ENCODE measurements around the gene SH2B2.

Gene SH2B2

GRCh38 chr7:102288285-102288930 is 1.7 kb downstream of the SH2B2 start:
- Histone ChIP-seq H3K9ac (ENCODE audit: low read depth, low read length) (no peak overlapping the region), H3K4me3 (ENCODE audit: low read depth, low read length) (peak overlapping the region; percentile 87; the same call in 1 of the 2 replicates), H3K27me3 (ENCODE audit: control insufficient read depth, insufficient read depth, low read length) (peaks cover 15% of the 10 kb centered on the region; the same call in 1 of the 2 replicates), H3K9me3 (ENCODE audit: control insufficient read depth, insufficient read depth, low read length) (no peaks in the 10 kb centered on the region), H3K36me3 (ENCODE audit: control insufficient read depth, insufficient read depth, low read length) (no peaks in the 10 kb centered on the region), H3K27ac (ENCODE audit: low read depth, low read length) (no peak overlapping the region), H3K4me1 (ENCODE audit: control insufficient read depth, insufficient read depth, low read length) (0 out of 2 replicates have a peak, but pooled peaks cover 6% of the 10 kb centered on the region)

GRCh38 chr7:102289057-102289456 is 2.4 kb downstream of the SH2B2 start:
- no peak overlapping the region for H3K9ac ChIP-seq (ENCODE audit: low read depth, low read length)
- peaks cover 15% of the 10 kb centered on the region; the same call in 1 of the 2 replicates for H3K27me3 ChIP-seq (ENCODE audit: control insufficient read depth, insufficient read depth, low read length)
- peaks cover 9% of the 10 kb centered on the region; the same call in 1 of the 2 replicates for H3K4me1 ChIP-seq (ENCODE audit: control insufficient read depth, insufficient read depth, low read length)
- H3K9me3 ChIP-seq (ENCODE audit: control insufficient read depth, insufficient read depth, low read length), result no peaks in the 10 kb centered on the region
- H3K27ac ChIP-seq (ENCODE audit: low read depth, low read length), result no peak overlapping the region
- no peaks in the 10 kb centered on the region for H3K36me3 ChIP-seq (ENCODE audit: control insufficient read depth, insufficient read depth, low read length)
- no peak overlapping the region for H3K4me3 ChIP-seq (ENCODE audit: low read depth, low read length)

GRCh38 chr7:102291056-102291915 is 4.6 kb downstream of the SH2B2 start:
- Histone ChIP-seq H3K27me3 (ENCODE audit: control insufficient read depth, insufficient read depth, low read length) (peaks cover 8% of the 10 kb centered on the region; the same call in 1 of the 2 replicates), H3K4me3 (ENCODE audit: low read depth, low read length) (no peak overlapping the region), H3K9ac (ENCODE audit: low read depth, low read length) (no peak overlapping the region), H3K27ac (ENCODE audit: low read depth, low read length) (no peak overlapping the region), H3K9me3 (ENCODE audit: control insufficient read depth, insufficient read depth, low read length) (no peaks in the 10 kb centered on the region), H3K36me3 (ENCODE audit: control insufficient read depth, insufficient read depth, low read length) (no peaks in the 10 kb centered on the region), H3K4me1 (ENCODE audit: control insufficient read depth, insufficient read depth, low read length) (peaks cover 17% of the 10 kb centered on the region)

- no peaks in the 10 kb centered on the region for H3K9me3 ChIP-seq (ENCODE audit: control insufficient read depth, insufficient read depth, low read length)
- H3K4me1 ChIP-seq (ENCODE audit: control insufficient read depth, insufficient read depth, low read length), result peaks cover 18% of the 10 kb centered on the region
- no peaks in the 10 kb centered on the region for H3K36me3 ChIP-seq (ENCODE audit: control insufficient read depth, insufficient read depth, low read length)
- H3K27ac ChIP-seq (ENCODE audit: low read depth, low read length), result no peak overlapping the region
- H3K27me3 ChIP-seq (ENCODE audit: control insufficient read depth, insufficient read depth, low read length), result peaks cover 8% of the 10 kb centered on the region; the same call in 1 of the 2 replicates
- no peak overlapping the region for H3K9ac ChIP-seq (ENCODE audit: low read depth, low read length)
- H3K4me3 ChIP-seq (ENCODE audit: low read depth, low read length), result no peak overlapping the region
Measured at GRCh38 chr7:102291916-102292267, 5.2 kb downstream of the SH2B2 start.

GRCh38 chr7:102292813-102293798 is 6.4 kb downstream of the SH2B2 start:
- Histone ChIP-seq H3K27me3 (ENCODE audit: control insufficient read depth, insufficient read depth, low read length) (peaks cover 6% of the 10 kb centered on the region; the same call in 1 of the 2 replicates), H3K27ac (ENCODE audit: low read depth, low read length) (no peak overlapping the region), H3K4me1 (ENCODE audit: control insufficient read depth, insufficient read depth, low read length) (peaks cover 13% of the 10 kb centered on the region), H3K36me3 (ENCODE audit: control insufficient read depth, insufficient read depth, low read length) (no peaks in the 10 kb centered on the region), H3K9ac (ENCODE audit: low read depth, low read length) (no peak overlapping the region), H3K4me3 (ENCODE audit: low read depth, low read length) (peak overlapping the region; percentile 42), H3K9me3 (ENCODE audit: control insufficient read depth, insufficient read depth, low read length) (no peaks in the 10 kb centered on the region)

GRCh38 chr7:102294589-102294988 is 7.9 kb downstream of the SH2B2 start:
- no peaks in the 10 kb centered on the region for H3K36me3 ChIP-seq (ENCODE audit: control insufficient read depth, insufficient read depth, low read length)
- H3K4me1 ChIP-seq (ENCODE audit: control insufficient read depth, insufficient read depth, low read length), result peaks cover 12% of the 10 kb centered on the region
- H3K9me3 ChIP-seq (ENCODE audit: control insufficient read depth, insufficient read depth, low read length), result no peaks in the 10 kb centered on the region
- no peaks in the 10 kb centered on the region for H3K27me3 ChIP-seq (ENCODE audit: control insufficient read depth, insufficient read depth, low read length)
- H3K9ac ChIP-seq (ENCODE audit: low read depth, low read length), result no peak overlapping the region
- H3K4me3 ChIP-seq (ENCODE audit: low read depth, low read length), result no peak overlapping the region
- no peak overlapping the region for H3K27ac ChIP-seq (ENCODE audit: low read depth, low read length)

GRCh38 chr7:102295346-102296178 is 8.9 kb downstream of the SH2B2 start:
- H3K36me3 ChIP-seq (ENCODE audit: control insufficient read depth, insufficient read depth, low read length), result no peaks in the 10 kb centered on the region
- no peaks in the 10 kb centered on the region for H3K9me3 ChIP-seq (ENCODE audit: control insufficient read depth, insufficient read depth, low read length)
- peaks cover 12% of the 10 kb centered on the region for H3K4me1 ChIP-seq (ENCODE audit: control insufficient read depth, insufficient read depth, low read length)
- no peak overlapping the region for H3K9ac ChIP-seq (ENCODE audit: low read depth, low read length)
- H3K4me3 ChIP-seq (ENCODE audit: low read depth, low read length), result no peak overlapping the region
- no peak overlapping the region for H3K27ac ChIP-seq (ENCODE audit: low read depth, low read length)
- H3K27me3 ChIP-seq (ENCODE audit: control insufficient read depth, insufficient read depth, low read length), result no peaks in the 10 kb centered on the region

GRCh38 chr7:102296179-102296438 is 9.4 kb downstream of the SH2B2 start:
- H3K36me3 ChIP-seq (ENCODE audit: control insufficient read depth, insufficient read depth, low read length), result no peaks in the 10 kb centered on the region
- H3K9ac ChIP-seq (ENCODE audit: low read depth, low read length), result no peak overlapping the region
- no peaks in the 10 kb centered on the region for H3K27me3 ChIP-seq (ENCODE audit: control insufficient read depth, insufficient read depth, low read length)
- no peak overlapping the region for H3K4me3 ChIP-seq (ENCODE audit: low read depth, low read length)
- no peak overlapping the region for H3K27ac ChIP-seq (ENCODE audit: low read depth, low read length)
- peaks cover 12% of the 10 kb centered on the region for H3K4me1 ChIP-seq (ENCODE audit: control insufficient read depth, insufficient read depth, low read length)
- H3K9me3 ChIP-seq (ENCODE audit: control insufficient read depth, insufficient read depth, low read length), result no peaks in the 10 kb centered on the region

GRCh38 chr7:102296514-102296913 is 9.8 kb downstream of the SH2B2 start:
- no peaks in the 10 kb centered on the region for H3K9me3 ChIP-seq (ENCODE audit: control insufficient read depth, insufficient read depth, low read length)
- H3K4me1 ChIP-seq (ENCODE audit: control insufficient read depth, insufficient read depth, low read length), result peaks cover 12% of the 10 kb centered on the region
- H3K9ac ChIP-seq (ENCODE audit: low read depth, low read length), result no peak overlapping the region
- no peak overlapping the region for H3K4me3 ChIP-seq (ENCODE audit: low read depth, low read length)
- H3K27me3 ChIP-seq (ENCODE audit: control insufficient read depth, insufficient read depth, low read length), result no peaks in the 10 kb centered on the region
- no peaks in the 10 kb centered on the region for H3K36me3 ChIP-seq (ENCODE audit: control insufficient read depth, insufficient read depth, low read length)
- H3K27ac ChIP-seq (ENCODE audit: low read depth, low read length), result no peak overlapping the region
